HCT116 (cell line): Measurements from ENCODE around the gene PDHA1. TPM values are rescaled to one million over a fixed set of nuclear protein-coding genes. Genes with fewer than 3 reads are reported as not detected.

Experiments
- total RNA-seq: library from RNA; stranded (reverse); gene quantifications from one replicate; pipeline ENCODE4 v1.2.1, GENCODE V29; 2021; ENCODE audit not compliant: unreplicated experiment

The PDHA1 gene
- total RNA-seq, 1 experiment from 2014 or later, result 195 TPM

Other genes with a start within 250 kb of the PDHA1 start
- not detected for gene ADGRG2, start 221.5 kb upstream of the PDHA1 start, total RNA-seq
- 1.3 TPM for gene MAP3K15, start 171.6 kb downstream of the PDHA1 start, total RNA-seq